ENCODE measurements around the gene NEDD4L. TPM values are rescaled to one million over a fixed set of nuclear protein-coding genes. Genes with fewer than 3 reads are reported as not detected.

Gene NEDD4L
- total and polyA plus RNA-seq, 5 donors from 2014 or later: 4.4 to 19.6 (median 7.8) TPM

GRCh38 chr18:58128381-58129374, 84.7 kb downstream of the NEDD4L start:
- peaks cover 8% of the 10 kb centered on the region for H3K4me1 ChIP-seq (ENCODE audit: control insufficient read depth, insufficient read depth, low read length, poor library complexity, severe bottlenecking)
- H3K9me3 ChIP-seq (ENCODE audit: control insufficient read depth in 2 of 2, low read length in 2 of 2): no peaks in the 10 kb centered on the region
- H3K4me1 Mint-ChIP-seq: peaks cover 0 to 9% (median 6%) of the 10 kb centered on the region in 4 donors
- H3K36me3 Mint-ChIP-seq: no peaks in the 10 kb centered on the region
- H3K27ac ChIP-seq (ENCODE audit: insufficient read depth, low read length, poor library complexity, severe bottlenecking): no peak overlapping the region
- no peaks in the 10 kb centered on the region for H3K27me3 ChIP-seq (ENCODE audit: control insufficient read depth, insufficient read depth, low read length)
- peaks cover 4% of the 10 kb centered on the region for H3K27me3 Mint-ChIP-seq
- H3K4me3 ChIP-seq (ENCODE audit: low read depth, low read length): no peak overlapping the region
- no peak overlapping the region for H3K4me3 Mint-ChIP-seq
- H3K36me3 ChIP-seq (ENCODE audit: control insufficient read depth, insufficient read depth, low read length): no peaks in the 10 kb centered on the region
- DNase-seq (no peak), ATAC-seq (ENCODE audit: low read depth in 2 of 2) (no peak)
- H3K9me3 Mint-ChIP-seq: no peaks in the 10 kb centered on the region
- no peak overlapping the region for H3K27ac Mint-ChIP-seq

DNA sequence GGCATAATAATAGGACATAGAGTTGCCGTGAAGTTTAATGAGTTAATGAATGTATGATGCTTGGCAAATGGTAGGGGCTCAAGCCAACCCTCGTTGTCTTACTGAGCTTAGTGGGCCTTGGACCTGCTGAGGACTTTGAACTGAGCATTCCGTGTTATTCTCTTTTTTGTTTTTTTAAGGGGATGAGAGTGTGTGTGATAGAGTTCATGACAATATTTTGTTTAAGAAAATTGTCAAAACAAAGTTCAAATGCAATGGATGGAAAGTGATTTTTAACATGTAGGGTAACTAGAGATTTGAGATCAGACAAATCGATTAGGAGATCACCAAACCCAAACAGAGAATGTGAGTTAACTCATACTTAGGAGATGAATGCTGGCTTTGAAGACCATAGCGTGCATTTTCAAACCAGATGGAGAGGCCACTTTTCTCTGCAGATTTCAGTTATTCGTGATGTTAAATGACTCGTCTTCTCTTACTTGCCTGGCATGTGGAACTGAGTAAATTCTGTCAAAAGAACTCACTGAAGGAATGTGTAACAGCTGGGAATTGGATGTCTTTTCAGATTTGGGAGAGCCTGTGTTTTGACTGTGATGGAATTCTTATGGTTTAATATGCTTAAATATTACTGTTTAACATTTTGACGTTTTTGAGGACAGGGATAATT, 88.7 kb downstream of the NEDD4L start:
- no peak overlapping the region for H3K4me3 Mint-ChIP-seq
- Histone ChIP-seq H3K9me3 (ENCODE audit: control insufficient read depth in 2 of 2, low read length in 2 of 2) (no peaks in the 10 kb centered on the region), H3K27ac (ENCODE audit: insufficient read depth, low read length, poor library complexity, severe bottlenecking) (no peak overlapping the region), H3K36me3 (ENCODE audit: control insufficient read depth, insufficient read depth, low read length) (no peaks in the 10 kb centered on the region), H3K4me3 (ENCODE audit: low read depth, low read length) (no peak overlapping the region), H3K27me3 (ENCODE audit: control insufficient read depth, insufficient read depth, low read length) (no peaks in the 10 kb centered on the region), H3K4me1 (ENCODE audit: control insufficient read depth, insufficient read depth, low read length, poor library complexity, severe bottlenecking) (no peaks in the 10 kb centered on the region)
- no peak for DNase-seq
- H3K27ac Mint-ChIP-seq: no peak overlapping the region
- no peaks in the 10 kb centered on the region for H3K36me3 Mint-ChIP-seq
- H3K27me3 Mint-ChIP-seq: no peaks in the 10 kb centered on the region
- H3K4me1 Mint-ChIP-seq: peaks cover 0 to 13% (median 8%) of the 10 kb centered on the region in 4 donors
- ATAC-seq (ENCODE audit: low read depth in 2 of 2): no peak
- H3K9me3 Mint-ChIP-seq: no peaks in the 10 kb centered on the region

DNA sequence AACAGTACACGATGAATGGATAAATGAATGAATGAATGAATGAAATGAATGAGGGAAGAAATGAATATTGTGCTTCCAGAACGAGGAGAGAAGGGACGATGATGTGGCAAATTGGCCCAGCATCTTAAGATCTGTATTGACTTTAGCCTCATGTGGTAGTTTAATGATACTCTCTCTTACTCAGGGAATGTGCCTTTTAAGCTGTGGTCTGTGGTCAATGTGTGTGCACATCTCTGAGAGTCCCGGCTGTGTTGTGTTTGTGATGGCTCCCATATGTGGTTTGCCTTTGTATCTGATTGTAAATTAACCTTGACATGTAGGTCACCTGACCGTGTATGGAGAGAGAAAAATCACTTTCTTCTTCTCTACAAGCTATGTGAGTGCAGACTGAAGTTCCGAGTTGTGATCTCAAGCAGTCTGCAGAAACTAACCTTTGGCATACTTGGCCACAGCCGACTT, 91.2 kb downstream of the NEDD4L start:
- no peak overlapping the region for H3K4me3 ChIP-seq (ENCODE audit: low read depth, low read length)
- ATAC-seq (ENCODE audit: low read depth in 2 of 2): peak; percentile 22 to 31
- DNase-seq: no peak
- no peaks in the 10 kb centered on the region for H3K27me3 Mint-ChIP-seq
- H3K36me3 ChIP-seq (ENCODE audit: control insufficient read depth, insufficient read depth, low read length): no peaks in the 10 kb centered on the region
- no peak overlapping the region for H3K27ac Mint-ChIP-seq
- no peaks in the 10 kb centered on the region for H3K9me3 ChIP-seq (ENCODE audit: control insufficient read depth in 2 of 2, low read length in 2 of 2)
- no peaks in the 10 kb centered on the region for H3K4me1 ChIP-seq (ENCODE audit: control insufficient read depth, insufficient read depth, low read length, poor library complexity, severe bottlenecking)
- H3K9me3 Mint-ChIP-seq: no peaks in the 10 kb centered on the region
- H3K4me1 Mint-ChIP-seq: peaks cover 0 to 13% (median 11%) of the 10 kb centered on the region in 4 donors
- no peak overlapping the region for H3K4me3 Mint-ChIP-seq
- H3K36me3 Mint-ChIP-seq: no peaks in the 10 kb centered on the region
- no peak overlapping the region for H3K27ac ChIP-seq (ENCODE audit: insufficient read depth, low read length, poor library complexity, severe bottlenecking)
- H3K27me3 ChIP-seq (ENCODE audit: control insufficient read depth, insufficient read depth, low read length): no peaks in the 10 kb centered on the region

DNA sequence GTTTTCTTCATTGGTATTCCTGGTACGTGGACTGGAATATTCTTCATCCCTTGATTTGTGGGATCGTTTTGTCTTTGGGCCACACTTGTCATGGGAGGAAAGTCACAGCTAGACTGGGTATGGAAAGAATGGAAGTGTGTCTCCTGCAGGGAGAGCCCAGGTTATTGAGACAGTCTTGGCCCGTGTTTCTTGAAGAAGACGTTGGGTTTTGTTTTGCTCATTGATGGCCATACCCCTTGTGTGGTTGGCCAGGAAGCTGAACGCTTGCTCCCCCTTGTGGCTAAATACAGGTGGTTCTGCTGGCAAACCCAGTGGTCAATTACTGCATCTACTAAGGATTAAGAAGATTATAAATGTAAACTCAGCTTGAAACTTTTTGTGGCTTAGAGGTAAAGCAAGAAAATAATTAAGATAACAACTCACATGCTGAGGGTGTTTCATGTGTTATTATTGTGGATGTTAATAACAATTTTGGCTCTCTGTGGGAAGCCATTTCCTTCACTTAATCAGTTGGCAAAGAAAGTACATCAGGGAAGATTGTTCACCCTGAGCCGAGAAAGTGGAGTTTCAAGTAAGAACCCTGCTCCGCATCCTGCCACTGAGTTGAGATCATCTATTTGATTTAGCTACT, 91.8 kb downstream of the NEDD4L start:
- Histone ChIP-seq H3K36me3 (ENCODE audit: control insufficient read depth, insufficient read depth, low read length) (no peaks in the 10 kb centered on the region), H3K27ac (ENCODE audit: insufficient read depth, low read length, poor library complexity, severe bottlenecking) (no peak overlapping the region), H3K4me3 (ENCODE audit: low read depth, low read length) (no peak overlapping the region), H3K9me3 (ENCODE audit: control insufficient read depth in 2 of 2, low read length in 2 of 2) (no peaks in the 10 kb centered on the region), H3K27me3 (ENCODE audit: control insufficient read depth, insufficient read depth, low read length) (no peaks in the 10 kb centered on the region), H3K4me1 (ENCODE audit: control insufficient read depth, insufficient read depth, low read length, poor library complexity, severe bottlenecking) (no peaks in the 10 kb centered on the region)
- Mint-ChIP-seq H3K4me1 (peaks cover 0 to 13% (median 11%) of the 10 kb centered on the region in 4 donors), H3K4me3 (no peak overlapping the region), H3K9me3 (no peaks in the 10 kb centered on the region), H3K36me3 (no peaks in the 10 kb centered on the region), H3K27me3 (peaks cover under 1% of the 10 kb centered on the region), H3K27ac (no peak overlapping the region)
- peak; percentile 11 to 74 (median 39) for DNase-seq
- ATAC-seq (ENCODE audit: low read depth in 2 of 2): peak; percentile 58 to 63

DNA sequence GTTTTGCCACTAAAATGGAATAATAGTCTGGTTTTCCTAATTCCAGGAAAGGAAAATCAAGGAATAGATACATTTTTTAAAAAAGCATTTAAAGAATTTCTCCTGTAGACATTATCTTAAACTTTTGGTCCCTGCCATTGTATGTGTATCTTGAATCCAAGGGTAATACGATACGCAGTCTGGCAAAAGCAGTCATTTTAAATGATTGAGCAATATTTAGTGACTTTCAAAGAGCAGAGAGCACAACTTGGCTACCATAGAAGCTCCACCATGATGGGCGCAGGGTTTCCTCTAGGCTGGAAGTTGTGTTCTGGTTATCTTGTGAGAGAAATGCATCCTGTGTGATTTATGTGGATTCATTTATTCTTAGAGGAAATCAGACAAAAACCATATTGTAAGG, 92.9 kb downstream of the NEDD4L start:
- H3K4me1 Mint-ChIP-seq: peaks cover 0 to 13% (median 11%) of the 10 kb centered on the region in 4 donors
- ATAC-seq (ENCODE audit: low read depth in 2 of 2) (no peak), DNase-seq (no peak)
- no peak overlapping the region for H3K27ac ChIP-seq (ENCODE audit: insufficient read depth, low read length, poor library complexity, severe bottlenecking)
- no peak overlapping the region for H3K27ac Mint-ChIP-seq
- no peaks in the 10 kb centered on the region for H3K36me3 Mint-ChIP-seq
- H3K4me3 ChIP-seq (ENCODE audit: low read depth, low read length): no peak overlapping the region
- no peaks in the 10 kb centered on the region for H3K9me3 ChIP-seq (ENCODE audit: control insufficient read depth in 2 of 2, low read length in 2 of 2)
- H3K27me3 Mint-ChIP-seq: peaks cover 8% of the 10 kb centered on the region
- H3K27me3 ChIP-seq (ENCODE audit: control insufficient read depth, insufficient read depth, low read length): no peaks in the 10 kb centered on the region
- H3K9me3 Mint-ChIP-seq: no peaks in the 10 kb centered on the region
- no peaks in the 10 kb centered on the region for H3K4me1 ChIP-seq (ENCODE audit: control insufficient read depth, insufficient read depth, low read length, poor library complexity, severe bottlenecking)
- no peaks in the 10 kb centered on the region for H3K36me3 ChIP-seq (ENCODE audit: control insufficient read depth, insufficient read depth, low read length)
- H3K4me3 Mint-ChIP-seq: no peak overlapping the region

GRCh38 chr18:58139459-58140386, 95.7 kb downstream of the NEDD4L start:
- H3K4me1 Mint-ChIP-seq: peaks cover 0 to 13% (median 11%) of the 10 kb centered on the region in 4 donors
- H3K27ac Mint-ChIP-seq: no peak overlapping the region
- Histone ChIP-seq H3K9me3 (ENCODE audit: control insufficient read depth in 2 of 2, low read length in 2 of 2) (no peaks in the 10 kb centered on the region), H3K27me3 (ENCODE audit: control insufficient read depth, insufficient read depth, low read length) (no peaks in the 10 kb centered on the region), H3K27ac (ENCODE audit: insufficient read depth, low read length, poor library complexity, severe bottlenecking) (no peak overlapping the region), H3K36me3 (ENCODE audit: control insufficient read depth, insufficient read depth, low read length) (no peaks in the 10 kb centered on the region), H3K4me1 (ENCODE audit: control insufficient read depth, insufficient read depth, low read length, poor library complexity, severe bottlenecking) (no peaks in the 10 kb centered on the region), H3K4me3 (ENCODE audit: low read depth, low read length) (no peak overlapping the region)
- peaks cover 8% of the 10 kb centered on the region for H3K27me3 Mint-ChIP-seq
- peaks cover 0 to 2% (median 0%) of the 10 kb centered on the region in 7 donors for H3K9me3 Mint-ChIP-seq
- ATAC-seq (ENCODE audit: low read depth in 2 of 2) (no peak), DNase-seq (no peak)
- no peaks in the 10 kb centered on the region for H3K36me3 Mint-ChIP-seq
- no peak overlapping the region for H3K4me3 Mint-ChIP-seq

Measured in CD4-positive, CD25-positive, alpha-beta regulatory T cell (primary cell).